Measurements from ENCODE around the gene CDC37.

CDC37 gene

GRCh38 chr19:10431254-10431942 is 28.1 kb upstream of the CDC37 start:
- peak overlapping the region; percentile 18 for H3K4me3 ChIP-seq (ENCODE audit: insufficient read depth, low read depth, low read length, poor library complexity, severe bottlenecking)
- peak overlapping the region; percentile 56 for H3K27ac ChIP-seq (ENCODE audit: insufficient read depth, low read length, poor library complexity, severe bottlenecking)
- no peaks in the 10 kb centered on the region for H3K9me3 ChIP-seq (ENCODE audit: control insufficient read depth, low read length)
- DNase-seq, result peak; percentile 54 to 68 (median 62)
- H3K36me3 ChIP-seq (ENCODE audit: control insufficient read depth, insufficient read depth, low read length), result no peaks in the 10 kb centered on the region
- no peaks in the 10 kb centered on the region for H3K27me3 ChIP-seq (replicated peaks; ENCODE audit: control insufficient read depth, insufficient read depth, low read length, poor library complexity, severe bottlenecking)
- peaks cover 49% of the 10 kb centered on the region for H3K4me1 ChIP-seq (ENCODE audit: control insufficient read depth, insufficient read depth, low read length, poor library complexity, severe bottlenecking)

GRCh38 chr19:10430505-10431253 is 27.3 kb upstream of the CDC37 start:
- Histone ChIP-seq H3K27ac (ENCODE audit: insufficient read depth, low read length, poor library complexity, severe bottlenecking) (peak overlapping the region; percentile 21), H3K4me1 (ENCODE audit: control insufficient read depth, insufficient read depth, low read length, poor library complexity, severe bottlenecking) (peaks cover 52% of the 10 kb centered on the region), H3K36me3 (ENCODE audit: control insufficient read depth, insufficient read depth, low read length) (no peaks in the 10 kb centered on the region), H3K4me3 (ENCODE audit: insufficient read depth, low read depth, low read length, poor library complexity, severe bottlenecking) (no peak overlapping the region), H3K9me3 (ENCODE audit: control insufficient read depth, low read length) (no peaks in the 10 kb centered on the region), H3K27me3 (replicated peaks; ENCODE audit: control insufficient read depth, insufficient read depth, low read length, poor library complexity, severe bottlenecking) (no peaks in the 10 kb centered on the region)
- DNase-seq, result no peak

- DNase-seq, result no peak
- Histone ChIP-seq H3K36me3 (ENCODE audit: control insufficient read depth, insufficient read depth, low read length) (no peaks in the 10 kb centered on the region), H3K4me3 (ENCODE audit: insufficient read depth, low read depth, low read length, poor library complexity, severe bottlenecking) (no peak overlapping the region), H3K27ac (ENCODE audit: insufficient read depth, low read length, poor library complexity, severe bottlenecking) (peak overlapping the region; percentile 71), H3K9me3 (ENCODE audit: control insufficient read depth, low read length) (no peaks in the 10 kb centered on the region), H3K27me3 (replicated peaks; ENCODE audit: control insufficient read depth, insufficient read depth, low read length, poor library complexity, severe bottlenecking) (no peaks in the 10 kb centered on the region), H3K4me1 (ENCODE audit: control insufficient read depth, insufficient read depth, low read length, poor library complexity, severe bottlenecking) (peaks cover 69% of the 10 kb centered on the region)
Measured at GRCh38 chr19:10428996-10429381, 25.6 kb upstream of the CDC37 start.

- Histone ChIP-seq H3K27me3 (replicated peaks; ENCODE audit: control insufficient read depth, insufficient read depth, low read length, poor library complexity, severe bottlenecking) (peaks cover 1% of the 10 kb centered on the region), H3K4me3 (ENCODE audit: insufficient read depth, low read depth, low read length, poor library complexity, severe bottlenecking) (no peak overlapping the region), H3K4me1 (ENCODE audit: control insufficient read depth, insufficient read depth, low read length, poor library complexity, severe bottlenecking) (peaks cover 67% of the 10 kb centered on the region), H3K9me3 (ENCODE audit: control insufficient read depth, low read length) (no peaks in the 10 kb centered on the region), H3K36me3 (ENCODE audit: control insufficient read depth, insufficient read depth, low read length) (no peaks in the 10 kb centered on the region), H3K27ac (ENCODE audit: insufficient read depth, low read length, poor library complexity, severe bottlenecking) (peak overlapping the region; percentile 71)
- DNase-seq, result no peak
Measured at GRCh38 chr19:10427169-10427568, 23.8 kb upstream of the CDC37 start.

- peak overlapping the region; percentile 35 for H3K27ac ChIP-seq (ENCODE audit: insufficient read depth, low read length, poor library complexity, severe bottlenecking)
- H3K4me1 ChIP-seq (ENCODE audit: control insufficient read depth, insufficient read depth, low read length, poor library complexity, severe bottlenecking), result peaks cover 71% of the 10 kb centered on the region
- peak overlapping the region; percentile 47 for H3K4me3 ChIP-seq (ENCODE audit: insufficient read depth, low read depth, low read length, poor library complexity, severe bottlenecking)
- H3K9me3 ChIP-seq (ENCODE audit: control insufficient read depth, low read length), result no peaks in the 10 kb centered on the region
- H3K36me3 ChIP-seq (ENCODE audit: control insufficient read depth, insufficient read depth, low read length), result no peaks in the 10 kb centered on the region
- peak; percentile 52 to 64 (median 58) for DNase-seq
- peaks cover 26% of the 10 kb centered on the region for H3K27me3 ChIP-seq (replicated peaks; ENCODE audit: control insufficient read depth, insufficient read depth, low read length, poor library complexity, severe bottlenecking)
Measured at GRCh38 chr19:10424011-10424637, 20.8 kb upstream of the CDC37 start.

GRCh38 chr19:10422846-10423245 is 19.5 kb upstream of the CDC37 start:
- DNase-seq, result no peak
- no peaks in the 10 kb centered on the region for H3K9me3 ChIP-seq (ENCODE audit: control insufficient read depth, low read length)
- no peak overlapping the region for H3K4me3 ChIP-seq (ENCODE audit: insufficient read depth, low read depth, low read length, poor library complexity, severe bottlenecking)
- peaks cover 70% of the 10 kb centered on the region for H3K4me1 ChIP-seq (ENCODE audit: control insufficient read depth, insufficient read depth, low read length, poor library complexity, severe bottlenecking)
- no peak overlapping the region for H3K27ac ChIP-seq (ENCODE audit: insufficient read depth, low read length, poor library complexity, severe bottlenecking)
- H3K36me3 ChIP-seq (ENCODE audit: control insufficient read depth, insufficient read depth, low read length), result no peaks in the 10 kb centered on the region
- peaks cover 39% of the 10 kb centered on the region for H3K27me3 ChIP-seq (replicated peaks; ENCODE audit: control insufficient read depth, insufficient read depth, low read length, poor library complexity, severe bottlenecking)

GRCh38 chr19:10422046-10422461 is 18.7 kb upstream of the CDC37 start:
- no peaks in the 10 kb centered on the region for H3K36me3 ChIP-seq (ENCODE audit: control insufficient read depth, insufficient read depth, low read length)
- no peak overlapping the region for H3K4me3 ChIP-seq (ENCODE audit: insufficient read depth, low read depth, low read length, poor library complexity, severe bottlenecking)
- peaks cover 47% of the 10 kb centered on the region for H3K27me3 ChIP-seq (replicated peaks; ENCODE audit: control insufficient read depth, insufficient read depth, low read length, poor library complexity, severe bottlenecking)
- DNase-seq, result no peak
- no peaks in the 10 kb centered on the region for H3K9me3 ChIP-seq (ENCODE audit: control insufficient read depth, low read length)
- no peak overlapping the region for H3K27ac ChIP-seq (ENCODE audit: insufficient read depth, low read length, poor library complexity, severe bottlenecking)
- peaks cover 62% of the 10 kb centered on the region for H3K4me1 ChIP-seq (ENCODE audit: control insufficient read depth, insufficient read depth, low read length, poor library complexity, severe bottlenecking)

- H3K4me3 ChIP-seq (ENCODE audit: insufficient read depth, low read depth, low read length, poor library complexity, severe bottlenecking), result no peak overlapping the region
- H3K27me3 ChIP-seq (replicated peaks; ENCODE audit: control insufficient read depth, insufficient read depth, low read length, poor library complexity, severe bottlenecking), result peaks cover 50% of the 10 kb centered on the region
- H3K36me3 ChIP-seq (ENCODE audit: control insufficient read depth, insufficient read depth, low read length), result no peaks in the 10 kb centered on the region
- H3K27ac ChIP-seq (ENCODE audit: insufficient read depth, low read length, poor library complexity, severe bottlenecking), result no peak overlapping the region
- DNase-seq, result no peak
- H3K4me1 ChIP-seq (ENCODE audit: control insufficient read depth, insufficient read depth, low read length, poor library complexity, severe bottlenecking), result peaks cover 62% of the 10 kb centered on the region
- H3K9me3 ChIP-seq (ENCODE audit: control insufficient read depth, low read length), result no peaks in the 10 kb centered on the region
Measured at GRCh38 chr19:10421240-10422045, 18.1 kb upstream of the CDC37 start.

GRCh38 chr19:10420444-10421239 is 17.3 kb upstream of the CDC37 start, which contains the start of gene PDE4A:
TSS of gene PDE4A (plus strand) at chr19:10420538. CDS start at chr19:10420765, 227 bp downstream.
- H3K9me3 ChIP-seq (ENCODE audit: control insufficient read depth, low read length), result no peaks in the 10 kb centered on the region
- no peak within 1 kb of the TSS for H3K27ac ChIP-seq (ENCODE audit: insufficient read depth, low read length, poor library complexity, severe bottlenecking)
- H3K27me3 ChIP-seq (replicated peaks; ENCODE audit: control insufficient read depth, insufficient read depth, low read length, poor library complexity, severe bottlenecking), result peaks cover 50% of the 10 kb centered on the region
- H3K4me1 ChIP-seq (ENCODE audit: control insufficient read depth, insufficient read depth, low read length, poor library complexity, severe bottlenecking), result peaks cover 65% of the 10 kb centered on the region
- H3K36me3 ChIP-seq (ENCODE audit: control insufficient read depth, insufficient read depth, low read length), result no peaks in the 10 kb centered on the region
- DNase-seq, result no peak
- peak within 1 kb of the TSS; percentile 14 for H3K4me3 ChIP-seq (ENCODE audit: insufficient read depth, low read depth, low read length, poor library complexity, severe bottlenecking)

Data from effector memory CD4-positive, alpha-beta T cell (primary cell).